Neutrophil (primary cell): ENCODE measurements around the gene CPNE6.

ENCODE experiments used
- H3K27ac ChIP-seq: fragments of 200-600 bp; sonication (generic); 2 replicates; pipeline ENCODE4 v1.5.1; 2016; ENCODE audit warnings: mild to moderate bottlenecking, moderate library complexity
- H3K27me3 ChIP-seq: fragments of 200-600 bp; sonication (generic); 2 replicates; pipeline ENCODE4 v1.6.0; 2016; ENCODE audit warnings: mild to moderate bottlenecking
- H3K36me3 ChIP-seq: fragments of 200-600 bp; sonication (generic); 2 replicates; pipeline ENCODE4 v1.5.1; 2017
- H3K4me1 ChIP-seq, 2 experiments: fragments of 200-600 bp in 1 of 2; sonication (generic) in 1 of 2; 1 replicate in 1 of 2; 2 replicates in 1 of 2; pipeline versions ENCODE4 v1.5.1 to v1.6.1; 2013 to 2016; ENCODE audit warnings: low read depth in 1 of 2, low read length in 1 of 2, mild to moderate bottlenecking in 1 of 2, moderate library complexity in 1 of 2; ENCODE audit not compliant: control insufficient read depth in 1 of 2, insufficient read depth in 1 of 2
- H3K4me3 ChIP-seq, 2 experiments: fragments of 200-600 bp in 1 of 2; sonication (generic) in 1 of 2; 1 replicate in 1 of 2; 2 replicates in 1 of 2; pipeline ENCODE4 v1.5.1; 2013 to 2016; ENCODE audit warnings: low read depth in 1 of 2, low read length in 1 of 2, mild to moderate bottlenecking in 1 of 2, moderate library complexity in 1 of 2
- H3K9me3 ChIP-seq: fragments of 200-600 bp; sonication (generic); 2 replicates; pipeline ENCODE4 v1.5.1; 2016
- CTCF ChIP-seq: fragments of 200-600 bp; sonication (generic); IDR thresholded peaks from 2 replicates; pipeline ENCODE4 v1.5.1; 2016; ENCODE audit warnings: antibody characterized with exemption

The CPNE6 gene

GRCh38 chr14:24113801-24114531 lies 42.6 kb downstream of the CPNE6 start:
- Histone ChIP-seq H3K4me3 (peak overlapping the region; percentile 67 to 84), H3K9me3 (no peaks in the 10 kb centered on the region), H3K36me3 (peaks cover 20% of the 10 kb centered on the region), H3K4me1 (peaks cover 25 to 29% of the 10 kb centered on the region in 2 experiments), H3K27ac (peak overlapping the region; percentile 98), H3K27me3 (no peaks in the 10 kb centered on the region)
- no peak for TF ChIP-seq CTCF

GRCh38 chr14:24114532-24115421 lies 43.4 kb downstream of the CPNE6 start, which contains the start of the genes DCAF11 and NRL:
Gene DCAF11, plus strand, starts transcription at chr14:24114777. Its CDS starts 818 bp downstream, at chr14:24115595.
Gene NRL, minus strand, starts transcription at chr14:24114949. Its CDS starts 32,101 bp downstream, at chr14:24082848.
- H3K27me3 ChIP-seq, result no peaks in the 10 kb centered on the region
- TF ChIP-seq CTCF, result peak; percentile 37
- H3K4me1 ChIP-seq, result peaks cover 23 to 28% of the 10 kb centered on the region in 2 experiments
- H3K9me3 ChIP-seq, result no peaks in the 10 kb centered on the region
- peak within 1 kb of the TSS; percentile 98 for H3K27ac ChIP-seq
- H3K4me3 ChIP-seq, result peak within 1 kb of the TSS; percentile 67 to 84
- peaks cover 28% of the 10 kb centered on the region for H3K36me3 ChIP-seq

GRCh38 chr14:24115422-24116127 lies 44.2 kb downstream of the CPNE6 start:
- TF ChIP-seq CTCF, result no peak

GRCh38 chr14:24116128-24116814 lies 44.9 kb downstream of the CPNE6 start:
- TF ChIP-seq CTCF, result no peak
- H3K36me3 ChIP-seq, result peaks cover 43% of the 10 kb centered on the region
- peaks cover 23 to 28% of the 10 kb centered on the region in 2 experiments for H3K4me1 ChIP-seq
- peak overlapping the region; percentile 67 to 84 for H3K4me3 ChIP-seq
- no peaks in the 10 kb centered on the region for H3K9me3 ChIP-seq
- H3K27me3 ChIP-seq, result no peaks in the 10 kb centered on the region
- peak overlapping the region; percentile 98 for H3K27ac ChIP-seq

More at GRCh38 chr14:24115422-24116127, 44.2 kb downstream of the CPNE6 start:
- Histone ChIP-seq H3K4me1 (peaks cover 23 to 28% of the 10 kb centered on the region in 2 experiments), H3K9me3 (no peaks in the 10 kb centered on the region), H3K36me3 (peaks cover 36% of the 10 kb centered on the region), H3K27ac (peak overlapping the region; percentile 98), H3K27me3 (no peaks in the 10 kb centered on the region), H3K4me3 (peak overlapping the region; percentile 67 to 84)

GRCh38 chr14:24117179-24117578 lies 45.8 kb downstream of the CPNE6 start:
- H3K4me3 ChIP-seq, result no peak overlapping the region
- H3K9me3 ChIP-seq, result no peaks in the 10 kb centered on the region
- H3K27ac ChIP-seq, result peak overlapping the region; percentile 98
- TF ChIP-seq CTCF, result no peak
- H3K27me3 ChIP-seq, result no peaks in the 10 kb centered on the region
- peaks cover 52% of the 10 kb centered on the region for H3K36me3 ChIP-seq
- peaks cover 23 to 28% of the 10 kb centered on the region in 2 experiments for H3K4me1 ChIP-seq
